ENCODE results near the gene TSKU. TPM values are rescaled to one million over a fixed set of nuclear protein-coding genes. Genes with fewer than 3 reads are reported as not detected.

Gene TSKU
- total and polyA plus RNA-seq, 9 of the 15 experiments (the other 6 are each of a cell fraction or from before 2014, with no cell fraction given): 0.60 to 11.9 (median 8.4) TPM

- peak; percentile 55; the same call in 1 of the 2 replicates for TF ChIP-seq ZNF431 (CRISPR knock-in tag; IDR thresholded peaks at IDR 0.05)
- TF ChIP-seq NR2C2 (CRISPR knock-in tag; IDR thresholded peaks at IDR 0.05): no peak
- no peak for TF ChIP-seq NR2C2 (tag; IDR thresholded peaks at IDR 0.05)
- TF ChIP-seq, protein P1, sequence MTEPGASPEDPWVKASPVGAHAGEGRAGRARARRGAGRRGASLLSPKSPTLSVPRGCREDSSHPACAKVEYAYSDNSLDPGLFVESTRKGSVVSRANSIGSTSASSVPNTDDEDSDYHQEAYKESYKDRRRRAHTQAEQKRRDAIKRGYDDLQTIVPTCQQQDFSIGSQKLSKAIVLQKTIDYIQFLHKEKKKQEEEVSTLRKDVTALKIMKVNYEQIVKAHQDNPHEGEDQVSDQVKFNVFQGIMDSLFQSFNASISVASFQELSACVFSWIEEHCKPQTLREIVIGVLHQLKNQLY (CRISPR knock-in tag; conservative IDR thresholded peaks at IDR 0.05): no peak
- TF ChIP-seq ZBTB43 (CRISPR knock-in tag; IDR thresholded peaks at IDR 0.05): no peak
- TF ChIP-seq TEAD4 (IDR thresholded peaks at IDR 0.05; ENCODE audit: low read length): no peak
- TF ChIP-seq TEAD4 (CRISPR knock-in tag; IDR thresholded peaks at IDR 0.05; ENCODE audit: borderline replicate concordance): no peak
- TF ChIP-seq SNIP1 (IDR thresholded peaks at IDR 0.05; ENCODE audit: low read depth): no peak
- TF ChIP-seq TCF3 (CRISPR knock-in tag; IDR thresholded peaks at IDR 0.05): no peak
- TF ChIP-seq, protein P2, sequence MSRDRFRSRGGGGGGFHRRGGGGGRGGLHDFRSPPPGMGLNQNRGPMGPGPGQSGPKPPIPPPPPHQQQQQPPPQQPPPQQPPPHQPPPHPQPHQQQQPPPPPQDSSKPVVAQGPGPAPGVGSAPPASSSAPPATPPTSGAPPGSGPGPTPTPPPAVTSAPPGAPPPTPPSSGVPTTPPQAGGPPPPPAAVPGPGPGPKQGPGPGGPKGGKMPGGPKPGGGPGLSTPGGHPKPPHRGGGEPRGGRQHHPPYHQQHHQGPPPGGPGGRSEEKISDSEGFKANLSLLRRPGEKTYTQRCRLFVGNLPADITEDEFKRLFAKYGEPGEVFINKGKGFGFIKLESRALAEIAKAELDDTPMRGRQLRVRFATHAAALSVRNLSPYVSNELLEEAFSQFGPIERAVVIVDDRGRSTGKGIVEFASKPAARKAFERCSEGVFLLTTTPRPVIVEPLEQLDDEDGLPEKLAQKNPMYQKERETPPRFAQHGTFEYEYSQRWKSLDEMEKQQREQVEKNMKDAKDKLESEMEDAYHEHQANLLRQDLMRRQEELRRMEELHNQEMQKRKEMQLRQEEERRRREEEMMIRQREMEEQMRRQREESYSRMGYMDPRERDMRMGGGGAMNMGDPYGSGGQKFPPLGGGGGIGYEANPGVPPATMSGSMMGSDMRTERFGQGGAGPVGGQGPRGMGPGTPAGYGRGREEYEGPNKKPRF (IDR thresholded peaks at IDR 0.05; ENCODE audit: low read depth, low read length): no peak
- TF ChIP-seq GABPB2 (CRISPR knock-in tag; conservative IDR thresholded peaks at IDR 0.05): no peak
- TF ChIP-seq EP300 (IDR thresholded peaks at IDR 0.05; ENCODE audit: low read length): no peak
- TF ChIP-seq FUS (optimal IDR thresholded peaks at IDR 0.05; ENCODE audit: low read depth, low read length): no peak
- peak in 2 of 3 experiments; percentile 21 to 44 for TF ChIP-seq YY1 (IDR thresholded peaks at IDR 0.05; ENCODE audit: borderline replicate concordance in 1 of 3, control insufficient read depth in 1 of 3, extremely low read depth in 1 of 3, insufficient read depth in 3 of 3, insufficient read length in 1 of 3, insufficient replicate concordance in 2 of 3, low read depth in 1 of 3, low read length in 2 of 3)
- no peak for TF ChIP-seq ZNF165 (CRISPR knock-in tag; IDR thresholded peaks at IDR 0.05; ENCODE audit: borderline replicate concordance)
- TF ChIP-seq DDX20 (tag; IDR thresholded peaks at IDR 0.05; ENCODE audit: low read depth): no peak
- no peak for TF ChIP-seq PHB (CRISPR knock-in tag; IDR thresholded peaks at IDR 0.05)
- no peak for TF ChIP-seq ZNF212 (CRISPR knock-in tag; IDR thresholded peaks at IDR 0.05)
- TF ChIP-seq SAP30 (IDR thresholded peaks at IDR 0.05; ENCODE audit: borderline replicate concordance, insufficient read depth, low read depth, low read length, poor library complexity, severe bottlenecking): peak; percentile 75
- TF ChIP-seq PPARD (CRISPR knock-in tag; IDR thresholded peaks at IDR 0.05): no peak
- TF ChIP-seq ATF2 (CRISPR knock-in tag; IDR thresholded peaks at IDR 0.05): no peak
- no peak for TF ChIP-seq C11orf30 (IDR thresholded peaks at IDR 0.05; ENCODE audit: low read depth)
Measured at GRCh38 chr11:76783896-76784813, 999 bp downstream of the TSKU start (continued).

Measured in K562 (cell line).